NCI-H2029 (cell line): ENCODE results near the gene SARNP.

Source experiments
- DNase-seq: peaks from one replicate; lab custom pipeline; 2025; lab: John Stamatoyannopoulos, UW

Gene SARNP

DNA sequence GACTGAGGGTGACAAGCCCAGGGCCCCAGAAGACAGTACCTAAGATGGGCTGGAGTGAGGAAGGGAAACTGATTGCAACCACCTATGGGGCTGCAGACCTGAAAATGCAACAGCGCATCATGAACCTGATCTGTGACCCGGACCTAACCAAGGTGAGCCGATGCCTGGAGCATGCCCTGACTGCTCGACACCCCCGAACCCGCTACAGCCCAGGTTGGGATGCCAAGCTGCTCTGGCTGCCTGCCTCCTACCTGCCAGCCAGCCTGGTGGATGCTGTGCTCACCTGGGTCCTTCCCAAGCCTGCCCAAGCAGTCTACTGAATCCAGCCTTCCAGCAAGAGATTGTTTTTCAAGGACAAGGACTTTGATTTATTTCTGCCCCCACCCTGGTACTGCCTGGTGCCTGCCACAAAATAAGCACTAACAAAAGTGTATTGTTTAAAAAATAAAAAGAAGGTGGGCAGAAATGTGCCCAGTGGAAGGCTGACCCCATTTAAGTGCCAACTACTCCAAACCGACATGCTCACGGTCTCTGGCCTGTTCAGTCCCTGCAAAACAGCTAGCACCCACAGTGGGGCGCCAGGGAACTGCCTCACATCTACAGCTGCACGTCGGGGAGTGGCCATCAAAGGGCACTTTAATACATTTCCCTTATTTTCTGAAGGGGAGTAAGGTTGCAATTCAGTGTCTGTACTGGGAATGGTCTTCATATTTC is 93.1 kb downstream of the SARNP start:
- no peak for DNase-seq

DNA sequence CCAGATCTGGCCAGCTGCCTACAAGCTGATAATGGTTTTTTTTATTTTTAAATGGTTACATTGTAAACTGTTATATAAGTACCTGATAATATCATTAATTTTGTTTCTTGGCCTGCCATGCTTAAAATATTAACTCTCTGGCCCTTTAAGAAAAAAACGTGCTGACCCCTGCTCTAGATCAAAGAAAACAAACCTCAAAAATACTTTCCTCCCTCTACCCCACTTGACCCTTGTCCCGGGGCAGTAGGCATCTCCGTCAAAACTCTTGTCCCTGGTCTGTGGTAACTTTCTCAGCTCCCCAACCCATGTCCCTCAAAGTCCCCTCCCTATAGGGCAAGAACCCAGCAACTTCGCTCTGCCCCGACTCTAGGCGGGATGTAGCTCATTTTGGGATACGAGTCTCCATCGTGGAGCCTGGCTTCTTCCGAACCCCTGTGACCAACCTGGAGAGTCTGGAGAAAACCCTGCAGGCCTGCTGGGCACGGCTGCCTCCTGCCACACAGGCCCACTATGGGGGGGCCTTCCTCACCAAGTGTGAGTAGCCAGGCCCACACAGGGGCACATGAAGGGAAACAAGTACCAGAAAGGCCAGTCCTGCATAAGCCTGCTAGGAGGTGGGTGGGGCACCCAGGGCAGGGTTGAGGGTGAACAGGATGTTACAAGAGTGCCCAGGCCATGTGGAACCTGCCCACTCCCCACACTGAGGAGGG is 93.9 kb downstream of the SARNP start:
- DNase-seq: no peak

DNA sequence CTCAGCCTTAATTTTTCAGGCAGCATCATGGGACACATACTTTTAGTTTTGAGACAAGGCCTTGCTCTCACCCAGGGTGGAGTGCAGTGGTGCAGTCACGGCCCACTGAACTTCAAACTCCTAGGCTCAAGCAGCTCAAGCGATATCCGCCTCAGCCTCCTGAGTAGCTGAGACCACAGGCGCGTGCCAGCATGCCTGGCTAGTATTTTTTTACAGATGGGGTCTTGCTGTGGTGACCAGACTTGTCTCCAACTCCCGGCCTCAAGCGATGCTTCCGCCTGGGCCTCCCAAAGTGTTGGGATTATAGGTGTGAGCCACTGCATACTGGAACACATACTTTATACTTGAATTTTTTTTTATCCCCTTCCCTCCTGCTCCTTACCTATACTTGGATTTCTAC is 94.6 kb downstream of the SARNP start:
- no peak for DNase-seq

DNA sequence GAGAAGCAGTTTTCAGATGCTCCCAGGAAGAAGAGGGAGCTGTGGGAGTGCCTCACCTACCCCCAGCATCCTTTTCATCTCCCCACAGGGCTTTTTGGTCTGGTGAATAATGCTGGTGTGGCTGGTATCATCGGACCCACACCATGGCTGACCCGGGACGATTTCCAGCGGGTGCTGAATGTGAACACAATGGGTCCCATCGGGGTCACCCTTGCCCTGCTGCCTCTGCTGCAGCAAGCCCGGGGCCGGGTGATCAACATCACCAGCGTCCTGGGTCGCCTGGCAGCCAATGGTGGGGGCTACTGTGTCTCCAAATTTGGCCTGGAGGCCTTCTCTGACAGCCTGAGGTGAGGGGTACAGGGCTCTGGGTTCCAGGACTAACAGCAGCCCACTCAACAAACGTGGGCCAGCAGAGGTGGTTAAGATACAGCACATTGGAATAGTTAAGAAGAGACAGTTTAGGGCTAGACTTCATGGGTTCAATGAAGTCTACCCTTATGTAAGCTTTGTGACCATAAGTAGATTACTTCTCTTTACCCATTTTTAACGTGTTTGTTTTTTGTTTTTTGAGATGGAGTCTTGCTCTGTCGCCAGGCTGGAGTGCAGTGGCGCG is 95.8 kb downstream of the SARNP start:
- DNase-seq: no peak

DNA sequence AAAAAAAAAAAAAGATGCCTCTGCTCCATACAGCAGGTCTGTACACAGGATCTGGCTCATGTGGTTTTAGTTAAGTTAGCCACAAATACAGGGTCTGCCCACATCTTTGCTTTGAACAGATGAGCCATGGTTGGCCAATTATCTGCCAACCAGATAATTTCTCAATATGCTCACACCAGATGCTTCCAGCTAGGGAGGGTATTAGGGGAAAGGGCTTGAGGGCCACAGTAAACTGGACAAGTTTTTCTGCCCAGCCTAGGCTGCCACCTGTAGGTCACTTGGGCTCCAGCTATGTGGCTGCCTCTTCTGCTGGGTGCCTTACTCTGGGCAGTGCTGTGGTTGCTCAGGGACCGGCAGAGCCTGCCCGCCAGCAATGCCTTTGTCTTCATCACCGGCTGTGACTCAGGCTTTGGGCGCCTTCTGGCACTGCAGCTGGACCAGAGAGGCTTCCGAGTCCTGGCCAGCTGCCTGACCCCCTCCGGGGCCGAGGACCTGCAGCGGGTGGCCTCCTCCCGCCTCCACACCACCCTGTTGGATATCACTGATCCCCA is 96.6 kb downstream of the SARNP start:
- no peak for DNase-seq

DNA sequence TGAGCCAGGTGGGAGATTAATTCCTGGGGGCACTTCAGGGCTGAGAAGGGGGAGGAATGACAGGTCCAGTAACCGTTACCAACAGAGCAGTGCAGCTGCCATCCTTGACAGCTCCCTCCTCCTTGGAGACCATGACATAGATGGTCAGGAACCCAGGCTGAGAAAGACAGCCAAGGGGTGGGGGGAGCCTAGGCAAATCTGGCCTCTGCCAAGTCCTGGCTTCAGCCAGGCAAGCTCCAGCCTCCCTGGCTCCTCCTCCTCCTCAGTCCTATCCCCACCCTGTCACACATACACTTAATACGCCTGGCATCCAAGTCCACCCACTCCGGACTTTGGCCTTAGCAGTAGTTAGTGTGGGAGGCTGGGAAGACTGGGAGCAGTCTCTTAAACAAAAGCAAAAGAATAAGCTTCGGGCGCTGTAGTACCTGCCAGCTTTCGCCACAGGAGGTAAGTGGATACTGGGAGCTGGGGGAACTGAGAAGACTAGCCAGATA is 97.4 kb downstream of the SARNP start, which contains the start of gene RDH5:
Gene RDH5, plus strand, starts transcription at position 323 of the 494 bp plus-strand sequence. CDS start 792 bp downstream, outside the sequence.
- no peak for DNase-seq

- no peak for DNase-seq
Observed at GRCh38 chr12:55719371-55719770, 98.2 kb downstream of the SARNP start.

DNA sequence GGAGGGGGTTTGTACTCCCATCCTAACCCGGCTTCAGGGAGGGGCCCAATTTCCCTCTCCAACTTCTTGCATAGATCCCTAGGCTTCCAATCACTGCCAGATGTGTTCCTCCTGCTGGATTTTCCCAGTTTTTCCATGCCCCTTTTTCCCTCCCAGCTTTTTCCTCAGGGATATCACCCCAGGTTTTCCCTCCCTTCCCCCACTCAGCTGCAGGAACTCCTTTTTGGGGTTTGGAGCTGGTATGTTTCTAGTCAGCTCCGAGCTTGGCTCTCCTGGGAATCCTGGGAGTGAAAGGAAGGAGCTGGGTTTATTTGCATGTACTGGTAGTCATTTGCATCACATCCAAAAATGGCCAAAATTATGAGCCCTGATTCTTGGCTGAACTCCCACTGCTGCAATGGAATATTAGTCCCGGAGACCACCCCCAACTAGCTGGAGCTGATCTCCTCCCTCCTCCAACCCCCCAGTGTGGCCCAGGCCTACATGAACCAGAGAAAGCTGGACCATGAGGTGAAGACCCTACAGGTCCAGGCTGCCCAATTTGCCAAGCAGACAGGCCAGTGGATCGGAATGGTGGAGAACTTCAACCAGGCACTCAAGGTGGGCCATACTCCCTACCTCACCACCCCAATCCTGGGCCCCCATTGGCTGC is 98.8 kb downstream of the SARNP start:
- DNase-seq: no peak

- DNase-seq: no peak
Observed at GRCh38 chr12:55718015-55718414, 99.5 kb downstream of the SARNP start.

- DNase-seq: no peak
Observed at GRCh38 chr12:55717011-55718007, 100.2 kb downstream of the SARNP start.

GRCh38 chr12:55716582-55716957 is 101.0 kb downstream of the SARNP start:
- no peak for DNase-seq

- DNase-seq: peak; percentile 89
Observed at GRCh38 chr12:55715833-55716581, 101.5 kb downstream of the SARNP start, which contains the start of gene BLOC1S1. BLOC1S1 (plus strand) TSS chr12:55716046; CDS start chr12:55716052, 6 bp downstream.

DNA sequence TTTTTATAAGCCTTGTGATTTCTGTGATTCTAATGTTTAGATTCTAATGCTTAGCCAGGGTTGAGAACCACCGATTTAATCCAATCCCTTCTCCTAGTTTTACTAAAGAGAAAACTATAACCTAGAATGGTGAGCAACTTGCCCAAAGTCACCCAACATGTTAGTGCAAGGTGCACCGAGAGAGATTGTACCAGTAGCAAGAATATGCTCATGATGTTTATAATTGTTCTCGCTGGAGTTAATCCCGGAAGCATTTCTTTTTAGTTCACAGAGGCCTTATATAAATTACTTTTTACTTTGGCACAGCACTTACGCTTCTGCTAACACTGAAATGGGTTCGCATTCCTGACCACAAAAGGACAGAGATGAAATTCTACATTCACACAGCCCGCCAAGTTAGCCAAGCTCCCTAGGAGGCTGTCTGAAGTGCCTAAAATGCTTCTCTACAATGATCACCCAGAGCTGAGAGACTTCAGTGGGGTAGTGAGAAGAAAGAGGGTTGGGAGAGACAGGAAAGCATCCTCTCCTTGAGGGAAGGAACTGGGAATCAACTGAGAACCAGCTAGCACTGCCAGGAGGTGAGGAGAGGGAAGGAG is 102.3 kb downstream of the SARNP start:
- DNase-seq: no peak

DNA sequence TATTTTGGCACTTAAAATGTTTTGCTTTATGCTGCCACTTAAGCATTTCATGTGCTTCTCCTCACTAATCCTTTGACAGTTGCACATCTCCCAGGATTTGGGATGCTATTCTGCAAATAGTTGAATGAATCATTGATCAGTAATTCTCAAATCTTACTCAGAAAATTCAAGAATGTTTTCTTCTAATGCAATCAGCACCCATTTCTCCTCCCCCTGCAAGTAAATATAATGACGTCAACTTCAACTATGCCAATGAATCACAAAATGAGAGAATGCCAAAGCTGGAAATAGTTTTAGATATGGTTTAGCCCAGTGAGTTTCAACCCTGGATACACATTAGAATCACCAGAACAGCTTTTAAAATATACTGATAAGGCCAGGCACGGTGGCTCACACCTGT is 103.8 kb downstream of the SARNP start:
- DNase-seq: no peak

- DNase-seq: no peak
Observed at GRCh38 chr12:55712700-55713415, 104.7 kb downstream of the SARNP start.

- no peak for DNase-seq
Observed at GRCh38 chr12:55711786-55712553, 105.6 kb downstream of the SARNP start.

- DNase-seq: no peak
Observed at GRCh38 chr12:55708695-55709233, 108.8 kb downstream of the SARNP start.
